Cardiac muscle cell (in vitro differentiated cells and primary cell): ENCODE results near the gene TMEM156. TPM values are rescaled to one million over a fixed set of nuclear protein-coding genes. Genes with fewer than 3 reads are reported as not detected.
A peak's percentile ranks its signal among the peaks of the same experiment; 100 is the strongest.

Experiments used
- DNase-seq, 2 donors: peaks; one replicate each; pipeline versions ENCODE4 v3.0.0 to v3.0.0-alpha.2; 2010 to 2017; ENCODE audit warnings: low read depth in 1 of 2, low spot score in 1 of 2
- H3K27ac ChIP-seq: fragments of 200-600 bp; sonication (generic); 2 replicates; pipeline ENCODE4 v1.5.1; 2016
- H3K27me3 ChIP-seq: fragments of 200-600 bp; sonication (generic); 2 replicates; pipeline ENCODE4 v1.6.0; 2016; ENCODE audit warnings: control low read depth
- H3K36me3 ChIP-seq: fragments of 200-600 bp; sonication (generic); 2 replicates; pipeline ENCODE4 v1.5.1; 2016; ENCODE audit warnings: control low read depth
- H3K4me1 ChIP-seq: fragments of 200-600 bp; sonication (generic); 2 replicates; pipeline ENCODE4 v1.8.1; 2017; ENCODE audit warnings: low read depth, mild to moderate bottlenecking, mixed run types
- H3K4me3 ChIP-seq: fragments of 200-600 bp; sonication (generic); 2 replicates; pipeline ENCODE4 v1.5.1; 2016; ENCODE audit warnings: mild to moderate bottlenecking
- H3K9me3 ChIP-seq: fragments of 200-600 bp; sonication (generic); 2 replicates; pipeline ENCODE4 v1.5.1; 2017; ENCODE audit warnings: low read depth, mild to moderate bottlenecking, control low read depth
- CTCF ChIP-seq: IDR thresholded peaks from 2 replicates; pipeline ENCODE4 v1.5.1; 2012; ENCODE audit warnings: low read depth, mild to moderate bottlenecking, low read length
- polyA plus RNA-seq: library from polyadenylated mRNA; unstranded; fragments of >200 nt; fragmentation: Nextera tagmentation; extraction: Ambion mirVana; gene quantifications from 2 replicates; pipeline ENCODE4 v1.2.1, GENCODE V29; 2016
- total RNA-seq: library from RNA; depleted of rRNA; stranded (reverse); fragments of >200 nt; gene quantifications from 2 replicates; pipeline ENCODE4 v1.2.3, GENCODE V29; 2016

The TMEM156 gene
- total and polyA plus RNA-seq, 2 experiments from 2014 or later: not detected

- Histone ChIP-seq H3K4me3 (no peak overlapping the region), H3K27me3 (no peaks in the 10 kb centered on the region), H3K36me3 (no peaks in the 10 kb centered on the region), H3K27ac (no peak overlapping the region), H3K4me1 (no peaks in the 10 kb centered on the region), H3K9me3 (no peaks in the 10 kb centered on the region)
- peak in 1 of 2 donors; percentile 68 for DNase-seq
- TF ChIP-seq CTCF: no peak
These were observed 6.6 kb downstream of the TMEM156 start for GRCh38 chr4:39025552-39026085.

- Histone ChIP-seq H3K27me3 (no peaks in the 10 kb centered on the region), H3K27ac (no peak overlapping the region), H3K36me3 (no peaks in the 10 kb centered on the region), H3K4me3 (no peak overlapping the region), H3K9me3 (no peaks in the 10 kb centered on the region), H3K4me1 (no peaks in the 10 kb centered on the region)
- no peak for TF ChIP-seq CTCF
- no peak for DNase-seq
These were observed 7.8 kb downstream of the TMEM156 start for GRCh38 chr4:39024311-39024865.

GRCh38 chr4:39023059-39023458, 9.2 kb downstream of the TMEM156 start:
- Histone ChIP-seq H3K9me3 (no peaks in the 10 kb centered on the region), H3K27ac (no peak overlapping the region), H3K4me3 (no peak overlapping the region), H3K36me3 (no peaks in the 10 kb centered on the region), H3K4me1 (no peaks in the 10 kb centered on the region), H3K27me3 (no peaks in the 10 kb centered on the region)
- no peak for TF ChIP-seq CTCF
- no peak for DNase-seq

GRCh38 chr4:39022241-39022640, 10.0 kb downstream of the TMEM156 start:
- DNase-seq: no peak
- TF ChIP-seq CTCF: no peak
- Histone ChIP-seq H3K4me3 (no peak overlapping the region), H3K27ac (no peak overlapping the region), H3K36me3 (no peaks in the 10 kb centered on the region), H3K27me3 (no peaks in the 10 kb centered on the region), H3K4me1 (no peaks in the 10 kb centered on the region), H3K9me3 (no peaks in the 10 kb centered on the region)

GRCh38 chr4:39021631-39022030, 10.6 kb downstream of the TMEM156 start:
- no peaks in the 10 kb centered on the region for H3K27me3 ChIP-seq
- H3K36me3 ChIP-seq: no peaks in the 10 kb centered on the region
- no peaks in the 10 kb centered on the region for H3K4me1 ChIP-seq
- H3K27ac ChIP-seq: no peak overlapping the region
- no peak for DNase-seq
- no peaks in the 10 kb centered on the region for H3K9me3 ChIP-seq
- no peak overlapping the region for H3K4me3 ChIP-seq
- no peak for TF ChIP-seq CTCF

- no peak overlapping the region for H3K27ac ChIP-seq
- no peaks in the 10 kb centered on the region for H3K27me3 ChIP-seq
- no peak overlapping the region for H3K4me3 ChIP-seq
- no peaks in the 10 kb centered on the region for H3K9me3 ChIP-seq
- H3K4me1 ChIP-seq: no peaks in the 10 kb centered on the region
- H3K36me3 ChIP-seq: no peaks in the 10 kb centered on the region
- no peak for DNase-seq
- no peak for TF ChIP-seq CTCF
These were observed 12.1 kb downstream of the TMEM156 start for GRCh38 chr4:39020130-39020529.
